HT-29 (cell line): ENCODE measurements around the gene PRSS37. TPM values are rescaled to one million over a fixed set of nuclear protein-coding genes. Genes with fewer than 3 reads are reported as not detected.
"Not testable (repeated sequence)": the region's sequence is repeated elsewhere in the genome, so short reads cannot be mapped to it uniquely, and the experiment has no call there.

Source experiments
- DNase-seq: peaks from one replicate; pipeline ENCODE4 v3.0.0-alpha.2; 2015; ENCODE audit warnings: low spot score
- total RNA-seq: library from RNA; depleted of rRNA; stranded (reverse); fragments of >200 nt; shearing (Covaris generic); gene quantifications from 2 replicates; pipeline ENCODE4 v1.2.3, GENCODE V29; 2014; rRNA removed

The PRSS37 gene, protein sequence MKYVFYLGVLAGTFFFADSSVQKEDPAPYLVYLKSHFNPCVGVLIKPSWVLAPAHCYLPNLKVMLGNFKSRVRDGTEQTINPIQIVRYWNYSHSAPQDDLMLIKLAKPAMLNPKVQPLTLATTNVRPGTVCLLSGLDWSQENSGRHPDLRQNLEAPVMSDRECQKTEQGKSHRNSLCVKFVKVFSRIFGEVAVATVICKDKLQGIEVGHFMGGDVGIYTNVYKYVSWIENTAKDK
- total RNA-seq = not detected in 2 replicates

DNA sequence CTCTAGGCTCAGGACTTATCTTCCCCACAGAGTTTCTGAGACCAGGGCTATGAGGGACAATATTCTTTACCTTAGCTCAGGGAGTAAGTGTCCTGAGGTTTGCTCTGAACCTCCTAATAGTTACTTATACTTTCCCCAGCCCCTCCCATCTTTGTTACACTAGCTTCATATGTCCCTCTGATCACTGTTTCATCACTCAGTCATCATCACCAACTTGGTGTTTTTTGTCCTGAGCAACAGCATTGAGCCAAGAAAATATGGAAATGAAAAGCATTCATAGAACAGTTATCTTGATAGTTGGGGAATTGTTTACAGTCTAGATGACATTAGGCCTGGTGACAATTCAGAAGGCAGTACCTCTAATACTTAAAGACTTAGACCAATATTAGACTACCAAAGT lies at the start of gene PRSS37:
Gene PRSS37 (minus strand): TSS at position 101 of the 400 bp plus-strand sequence. CDS start 436 bp downstream, outside the sequence.
- no peak for DNase-seq

DNA sequence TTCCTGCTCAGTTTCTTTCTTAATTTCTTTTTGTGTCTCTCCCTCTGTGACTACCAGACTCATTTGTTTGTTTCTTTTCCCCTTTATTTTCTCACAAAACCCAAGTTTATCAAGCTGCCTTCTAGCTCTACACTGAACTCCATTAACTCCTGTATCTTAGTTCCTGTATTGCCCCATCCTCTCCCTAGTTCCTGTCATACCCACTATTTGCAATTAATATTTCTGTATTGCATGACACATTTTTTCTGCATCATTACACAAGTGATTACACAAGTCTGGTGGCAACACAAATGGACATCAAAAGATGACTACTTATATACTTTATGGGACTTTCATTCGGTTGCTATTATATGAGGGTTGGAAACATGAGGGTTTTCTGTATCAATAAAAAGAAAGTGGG lies 48.0 kb upstream of the PRSS37 start:
- no peak for DNase-seq

DNA sequence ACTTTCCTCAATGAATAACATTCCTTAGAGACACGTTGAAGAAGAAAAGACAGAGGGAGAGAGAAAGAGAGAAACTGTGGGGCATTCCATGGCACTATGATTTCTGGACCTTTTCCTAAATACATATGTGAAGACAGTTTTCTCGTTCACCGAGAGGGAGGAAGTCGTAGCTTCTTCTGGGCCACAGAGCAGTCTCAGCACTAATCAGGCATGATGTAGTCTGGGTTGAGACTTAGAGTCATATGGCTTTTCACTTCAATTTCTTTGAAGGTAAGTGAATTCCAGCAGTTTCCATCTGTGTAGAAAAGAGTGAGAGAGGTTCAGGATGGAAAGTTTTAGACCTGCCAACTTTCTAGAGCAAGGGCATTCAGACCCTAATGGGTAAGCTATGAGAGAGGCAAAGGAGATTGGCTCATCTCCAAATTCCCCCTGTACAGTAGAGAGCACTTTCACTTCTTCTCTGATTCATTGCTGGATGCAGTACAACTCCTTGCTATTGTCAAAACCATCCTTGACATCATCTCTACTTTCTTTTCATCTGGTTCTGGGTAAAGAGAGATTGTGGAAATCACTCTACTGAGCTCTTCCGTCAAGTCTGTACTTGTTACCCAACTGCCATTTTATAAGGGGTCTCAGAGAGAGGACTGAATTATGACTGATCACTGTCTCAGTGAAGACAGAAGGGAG lies 43.4 kb upstream of the PRSS37 start:
- no peak for DNase-seq

DNA sequence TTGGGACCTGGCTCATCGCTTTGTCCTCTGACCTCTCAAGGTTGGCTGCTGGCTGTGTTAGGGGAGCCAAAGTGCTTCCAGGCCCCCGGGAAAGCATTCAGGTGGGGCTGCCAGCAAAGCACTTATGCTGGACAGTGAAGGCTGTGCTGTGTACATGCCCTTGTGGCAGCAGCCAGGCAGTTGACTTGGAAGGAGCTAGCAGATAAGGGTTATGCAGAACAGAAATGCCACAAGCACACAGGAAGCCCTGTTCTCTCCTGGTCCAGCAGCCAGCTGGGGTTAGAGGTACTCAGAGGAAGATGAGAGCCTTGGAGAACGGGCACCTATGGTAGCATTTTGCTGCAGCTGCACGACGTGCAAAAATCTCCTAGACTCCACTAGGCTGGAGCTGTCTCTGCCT lies 39.7 kb upstream of the PRSS37 start:
- no peak for DNase-seq

DNA sequence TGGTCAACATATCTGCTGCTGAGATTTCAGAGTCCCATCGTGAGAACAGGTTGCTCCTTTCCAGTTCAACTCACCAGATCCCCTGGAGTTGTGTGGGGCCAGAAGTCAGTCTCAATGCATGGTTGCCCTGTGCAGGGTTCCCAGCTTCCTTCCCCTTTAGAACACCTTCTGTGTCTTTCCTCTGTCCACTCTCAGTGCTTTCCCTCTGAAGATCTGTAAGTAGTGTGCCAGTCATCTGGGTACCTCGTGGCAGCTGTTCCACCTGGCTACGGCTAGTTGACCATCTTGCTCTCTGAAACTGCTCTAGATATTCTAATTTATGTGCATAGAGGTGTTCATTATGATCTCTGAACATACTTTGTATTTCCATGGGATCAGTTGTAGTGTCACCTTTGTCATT lies 36.1 kb upstream of the PRSS37 start:
- no peak for DNase-seq

DNA sequence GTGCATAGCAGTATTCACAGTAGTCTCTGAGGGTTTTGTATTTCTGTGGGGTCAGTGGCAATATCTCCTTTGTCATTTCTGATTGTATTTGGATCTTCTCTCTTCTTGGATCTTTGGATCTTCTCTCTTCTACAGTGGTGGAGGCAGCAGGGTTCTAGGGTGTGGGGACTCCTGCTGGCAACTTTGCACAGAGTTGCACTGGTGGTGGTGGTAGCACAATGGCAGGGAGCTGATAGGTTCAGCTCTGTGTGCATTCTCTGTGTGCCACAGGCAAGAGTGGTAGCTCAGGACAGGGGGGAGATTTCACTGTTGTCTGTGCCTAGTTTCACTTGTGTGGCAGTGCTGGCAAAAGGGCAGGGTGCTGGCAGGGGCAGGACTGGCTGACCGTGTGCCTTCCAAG lies 35.1 kb upstream of the PRSS37 start:
- DNase-seq = no peak

DNA sequence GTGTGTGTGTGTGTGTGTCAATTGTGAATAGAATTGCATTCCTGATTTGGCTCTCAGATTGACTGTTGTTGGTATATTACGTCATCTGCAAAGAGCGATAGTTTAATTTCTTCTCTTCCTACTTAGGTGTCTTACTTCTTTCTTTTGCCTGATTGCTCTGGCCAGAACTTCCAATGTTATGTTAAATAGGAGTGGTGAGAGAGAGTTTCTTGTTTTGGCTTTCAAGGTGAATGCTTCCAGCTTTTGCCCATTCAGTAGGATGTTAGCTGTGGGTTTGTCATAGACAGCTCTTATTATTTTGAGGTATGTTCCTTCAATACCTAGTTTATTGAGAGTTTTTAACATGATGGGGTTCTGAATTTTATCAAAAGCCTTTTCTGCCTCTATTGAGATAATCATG lies 34.2 kb upstream of the PRSS37 start:
- DNase-seq = no peak

DNA sequence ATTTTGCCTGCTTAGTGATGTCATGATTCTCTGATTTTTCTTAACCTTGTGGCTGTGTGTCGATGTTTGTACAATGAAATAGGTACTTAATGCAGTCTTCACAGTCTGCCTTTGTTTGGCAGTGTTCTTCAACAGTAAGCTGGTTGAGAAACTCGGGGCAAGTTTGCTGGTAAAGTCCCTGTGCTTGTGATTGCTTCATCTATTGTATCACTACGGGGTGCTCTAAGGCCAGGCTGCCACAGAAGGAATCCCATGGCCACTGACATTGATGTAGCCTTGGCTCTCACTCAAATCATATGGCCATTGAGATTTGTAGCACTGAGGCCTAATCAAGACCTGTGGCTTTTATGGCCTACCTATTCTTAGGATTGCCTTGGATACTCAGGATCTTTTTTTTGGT lies 33.5 kb upstream of the PRSS37 start:
- DNase-seq = no peak

DNA sequence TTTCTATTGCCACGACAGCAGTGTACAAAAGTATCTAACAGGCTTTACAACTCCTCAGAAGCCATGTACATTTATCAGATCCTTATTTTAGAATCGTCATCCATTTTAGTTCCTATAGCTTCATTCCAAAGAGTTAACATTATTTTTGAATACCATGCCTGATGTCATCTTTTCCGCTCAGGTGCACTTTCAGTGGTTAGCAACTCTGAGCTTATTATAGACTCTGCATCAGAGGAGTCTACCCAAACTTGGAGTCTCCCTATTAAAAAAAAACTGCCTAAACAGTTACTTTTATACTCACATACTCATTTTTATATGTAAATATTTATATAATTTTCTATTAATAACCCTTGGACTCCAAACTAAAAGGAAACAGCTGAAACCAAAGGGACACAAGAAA lies 31.6 kb upstream of the PRSS37 start:
- no peak for DNase-seq

DNA sequence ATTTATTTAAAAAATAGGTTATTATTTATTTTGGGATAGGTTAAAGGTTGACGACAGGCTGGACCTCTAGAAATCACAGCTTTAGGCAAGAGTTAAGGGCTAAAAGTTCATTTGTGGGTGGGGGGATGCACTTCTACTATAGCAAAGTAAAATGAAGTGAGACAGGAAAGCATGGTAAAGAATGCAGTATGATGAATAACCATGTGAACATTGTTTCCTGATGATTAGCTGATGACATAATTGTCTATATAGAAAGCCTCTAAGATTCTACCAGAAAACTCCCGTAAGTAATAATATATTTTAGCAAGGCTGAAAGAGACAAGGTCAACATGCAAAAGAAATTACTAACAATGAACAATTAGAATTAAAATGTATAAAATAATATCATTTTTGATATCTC lies 25.7 kb upstream of the PRSS37 start:
- no peak for DNase-seq

DNA sequence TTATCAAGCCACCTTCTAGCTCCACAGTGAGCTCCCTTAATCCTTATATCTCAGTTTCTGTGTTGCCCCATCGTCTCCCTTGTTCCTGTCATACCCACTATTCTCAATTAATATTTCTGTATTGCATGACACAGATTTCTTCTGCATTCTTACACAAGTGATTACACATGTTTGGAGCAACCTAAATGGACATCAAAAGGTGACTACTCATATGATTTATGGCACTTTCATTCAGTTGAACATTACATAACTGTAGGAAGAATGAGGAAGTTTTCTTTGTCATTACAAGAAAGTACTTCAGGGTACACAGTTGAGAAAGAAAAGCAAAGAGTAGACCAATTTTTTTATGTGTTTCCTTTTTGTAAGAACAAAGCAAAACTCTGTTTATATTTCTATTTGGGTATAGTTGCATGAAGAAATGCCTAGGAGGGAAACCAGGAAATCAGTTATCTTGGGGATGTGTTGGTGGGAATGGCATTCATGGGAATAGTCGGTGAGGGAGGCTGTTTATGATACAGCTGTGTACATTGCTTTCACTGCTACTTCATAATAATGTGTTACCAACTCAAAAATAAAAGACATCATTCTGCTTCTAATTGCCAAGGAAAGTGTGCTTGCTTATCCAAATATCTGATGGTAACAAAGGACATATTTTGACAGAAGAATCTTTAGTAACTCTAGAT lies 23.6 kb upstream of the PRSS37 start:
- DNase-seq = peak; percentile 3

DNA sequence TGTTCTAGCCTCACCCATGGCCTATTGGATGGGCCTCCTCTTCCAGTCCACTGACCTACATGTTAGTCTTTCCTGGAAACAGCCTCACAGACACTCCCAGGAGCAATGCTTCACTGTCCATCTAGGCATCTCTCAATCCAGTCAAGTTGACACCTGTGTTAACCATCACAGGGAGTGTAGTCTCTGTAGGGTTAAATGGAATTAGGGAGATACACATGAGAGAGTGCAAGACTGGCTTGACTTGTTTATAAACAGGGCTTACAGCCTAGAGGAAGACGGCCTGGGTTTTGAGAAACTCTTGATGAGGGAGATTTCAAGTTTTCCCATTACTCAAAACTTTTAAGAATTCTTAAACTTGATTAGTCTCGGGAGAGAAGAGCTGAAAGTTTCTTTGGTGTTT lies 18.9 kb upstream of the PRSS37 start:
- DNase-seq = no peak

DNA sequence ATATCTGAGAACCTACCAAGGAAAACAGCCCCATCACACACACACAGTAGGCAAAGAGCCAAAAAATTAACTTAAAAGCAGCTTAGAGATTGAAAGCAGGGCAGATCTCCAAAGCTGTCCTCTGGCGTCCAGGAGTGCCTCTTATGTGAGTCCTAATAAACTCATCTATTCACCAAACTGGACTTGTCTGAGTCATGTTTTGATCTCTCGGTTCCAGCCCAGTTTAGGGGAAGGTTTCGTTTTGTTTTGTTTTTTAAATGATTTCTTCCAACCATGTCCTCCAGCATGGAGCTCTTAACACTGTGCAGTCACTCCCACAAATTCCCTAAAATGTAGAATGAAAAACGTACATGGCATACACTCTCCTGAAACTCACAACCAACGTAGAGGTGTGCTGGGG lies 6.7 kb upstream of the PRSS37 start:
- DNase-seq = no peak

DNA sequence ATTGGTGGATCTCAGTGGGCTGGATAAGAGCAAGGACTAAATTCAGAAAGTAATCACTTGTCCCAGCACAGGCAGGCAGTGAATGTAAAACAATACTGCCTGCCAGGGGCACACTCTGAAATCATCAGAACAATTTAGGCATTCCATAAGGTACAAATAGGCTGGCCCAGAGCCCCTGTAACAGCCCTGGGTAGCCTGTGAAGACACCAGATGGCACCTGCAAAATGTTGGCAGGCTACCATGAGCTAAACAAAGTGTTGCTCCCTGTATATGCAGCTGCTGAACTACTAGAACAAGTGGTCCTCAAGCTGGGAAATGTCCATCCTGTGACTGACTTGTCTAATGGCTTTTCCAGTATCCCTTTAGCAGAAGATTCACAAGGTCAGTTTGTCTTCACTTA lies 3.0 kb upstream of the PRSS37 start:
- no peak for DNase-seq

DNA sequence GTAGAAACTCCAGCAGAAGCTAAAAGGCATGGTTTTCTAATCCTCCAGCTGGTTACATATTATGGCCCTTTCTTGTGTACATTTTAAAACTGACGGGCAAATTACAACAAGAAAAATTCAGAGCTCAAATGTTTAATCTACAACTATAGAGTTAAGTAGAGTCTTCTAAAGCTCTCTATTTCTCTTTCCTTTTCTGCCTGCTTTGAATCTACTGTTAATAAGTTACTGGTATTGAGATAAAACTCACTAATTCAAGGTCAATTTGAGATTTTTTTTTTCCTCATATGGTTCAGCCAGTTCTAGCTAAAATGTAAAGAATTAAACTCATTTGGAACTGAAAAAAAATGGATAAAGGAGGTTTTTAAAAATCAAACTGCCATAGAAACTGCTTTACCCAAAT lies 1.6 kb upstream of the PRSS37 start:
- DNase-seq = no peak

DNA sequence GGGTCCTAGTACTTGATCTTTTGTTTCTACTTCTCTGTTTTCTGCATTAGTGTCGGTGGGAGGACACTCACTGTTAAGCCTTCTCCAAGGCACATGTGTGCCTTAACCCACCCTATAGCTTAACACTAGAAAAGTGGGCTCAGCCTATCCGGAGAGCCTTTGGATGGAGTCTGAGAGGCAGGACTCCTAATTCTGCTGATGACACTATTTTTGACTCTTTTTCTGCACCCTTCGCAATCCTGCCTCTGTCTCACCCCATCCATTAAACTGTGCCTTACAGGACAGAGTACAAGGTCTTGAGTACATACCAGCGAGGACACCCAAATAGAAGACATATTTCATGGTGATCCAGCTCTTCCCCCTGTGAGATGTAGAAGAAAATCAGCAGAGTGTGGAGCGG lies 577 bp downstream of the PRSS37 start:
- no peak for DNase-seq

DNA sequence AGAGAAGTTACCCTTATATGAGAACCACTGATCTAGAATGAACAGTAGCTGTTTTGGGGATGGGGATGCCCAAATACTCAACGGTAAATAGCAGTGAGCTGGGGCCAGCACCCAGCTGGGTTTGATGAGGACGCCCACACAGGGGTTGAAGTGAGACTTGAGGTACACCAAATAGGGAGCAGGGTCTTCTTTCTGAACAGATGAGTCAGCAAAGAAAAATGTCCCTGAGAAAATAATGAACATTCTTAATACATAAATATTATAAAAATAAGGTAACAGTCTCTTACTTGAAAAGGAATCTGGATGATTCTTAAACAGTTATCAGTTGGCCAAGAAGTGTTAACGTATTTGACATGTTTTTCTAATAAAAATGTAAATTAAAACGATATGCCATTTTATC lies 2.0 kb downstream of the PRSS37 start:
- DNase-seq = no peak

DNA sequence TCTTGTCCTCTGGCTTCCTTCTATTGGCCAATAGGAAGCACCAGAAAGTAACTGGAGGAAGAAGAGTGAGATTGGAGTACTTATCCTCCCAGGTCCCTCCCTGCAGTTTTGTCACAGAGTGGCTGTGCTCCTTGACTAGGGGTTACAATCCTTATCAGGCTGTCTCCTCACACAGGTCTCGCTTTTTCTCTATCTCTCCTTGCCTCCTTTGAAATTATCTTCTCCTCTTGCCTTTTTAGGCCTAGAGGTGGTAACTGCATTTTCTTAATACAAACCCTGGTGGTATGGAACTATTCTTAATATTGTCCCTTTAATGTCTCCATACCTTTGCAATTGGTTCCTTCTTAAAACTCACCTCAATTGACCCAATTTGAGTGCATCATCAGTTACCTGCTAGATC lies 2.7 kb downstream of the PRSS37 start:
- DNase-seq = no peak

DNA sequence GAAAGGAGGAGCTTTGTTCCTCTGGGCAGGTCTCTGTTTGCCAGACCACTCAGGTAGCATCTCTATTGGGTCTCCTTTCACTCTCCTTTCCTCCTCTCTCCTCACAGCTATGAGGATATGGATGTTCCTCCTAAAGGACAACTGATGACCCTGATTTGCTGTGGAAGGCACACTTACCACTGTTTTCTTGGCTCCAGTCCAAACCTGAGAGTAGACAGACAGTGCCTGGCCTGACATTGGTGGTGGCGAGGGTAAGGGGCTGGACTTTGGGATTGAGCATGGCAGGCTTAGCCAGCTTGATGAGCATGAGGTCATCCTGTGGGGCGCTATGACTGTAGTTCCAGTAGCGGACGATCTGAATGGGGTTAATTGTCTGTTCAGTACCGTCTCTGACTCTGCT lies 3.6 kb downstream of the PRSS37 start:
- DNase-seq = no peak

DNA sequence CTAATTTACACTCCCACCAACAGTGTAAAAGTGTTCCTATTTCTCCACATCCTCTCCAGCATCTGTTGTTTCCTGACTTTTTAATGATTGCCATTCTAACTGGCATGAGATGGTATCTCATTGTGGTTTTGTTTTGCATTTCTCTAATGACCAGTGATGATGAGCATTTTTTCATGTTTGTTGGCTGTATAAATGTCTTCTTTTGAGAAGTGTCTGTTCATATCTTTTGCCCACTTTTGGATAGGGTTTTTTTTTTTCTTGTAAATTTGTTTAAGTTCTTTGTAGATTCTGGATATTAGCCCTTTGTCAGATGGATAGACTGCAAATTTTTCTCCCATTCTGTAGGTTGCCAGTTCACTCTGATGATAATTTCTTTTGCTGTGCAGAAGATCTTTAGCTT lies 18.9 kb downstream of the PRSS37 start:
- not testable (repeated sequence) for DNase-seq

DNA sequence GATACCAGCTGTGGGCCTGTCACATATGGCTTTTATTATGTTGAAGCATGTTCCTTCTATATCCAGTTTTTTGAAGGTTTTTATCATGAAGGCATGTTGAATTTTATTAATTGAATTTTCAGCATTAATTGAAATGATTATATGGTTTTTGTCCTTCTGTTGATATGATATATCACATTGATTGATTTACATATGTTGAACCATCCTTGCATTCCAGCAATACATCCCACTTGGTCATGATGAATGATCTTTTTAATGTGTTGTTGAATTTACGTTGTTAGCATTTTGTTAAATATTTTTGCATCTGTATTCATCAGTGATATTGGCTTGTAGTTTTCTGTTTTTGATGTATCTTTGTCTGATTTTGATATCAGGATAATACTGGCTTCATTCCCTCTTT lies 21.2 kb downstream of the PRSS37 start:
- DNase-seq = no peak

DNA sequence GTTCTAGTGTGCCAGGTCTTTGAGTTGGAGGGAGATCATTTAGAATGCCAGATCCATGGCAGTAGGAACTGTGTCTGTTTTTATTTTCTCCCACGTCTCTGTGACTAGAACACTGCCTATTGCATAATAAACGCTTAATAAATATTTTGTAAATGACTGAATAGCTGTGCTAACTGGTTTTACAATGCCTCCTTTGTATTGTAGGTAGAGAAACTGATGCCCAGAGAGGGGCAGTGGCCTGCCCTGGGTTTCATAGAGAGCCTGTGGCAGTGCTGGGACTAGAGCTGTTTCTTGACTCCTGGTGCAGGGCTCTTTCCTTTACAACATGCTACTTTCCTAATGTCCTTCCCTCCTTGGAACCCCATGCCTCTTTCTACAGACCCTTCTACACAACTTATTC lies 48.8 kb downstream of the PRSS37 start:
- DNase-seq = no peak

DNA sequence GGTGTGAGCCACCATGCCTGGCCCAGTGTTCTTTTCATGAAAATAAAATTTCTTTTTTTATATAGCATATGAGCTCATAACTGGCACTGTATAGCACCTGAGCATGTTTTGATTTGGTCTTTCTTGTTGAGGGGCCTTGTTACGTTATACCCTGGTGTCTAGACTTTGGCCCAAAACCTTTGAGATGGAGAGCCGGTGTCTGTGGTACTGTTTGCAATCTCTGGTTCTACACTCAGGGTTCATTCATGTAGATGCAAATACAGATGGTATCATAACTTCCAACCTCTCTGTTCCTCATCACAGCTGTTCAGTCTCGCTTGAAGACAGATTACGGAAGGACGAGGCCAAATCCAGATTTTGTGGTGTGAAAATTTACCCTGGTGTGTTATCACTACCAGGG lies 51.4 kb downstream of the PRSS37 start, which contains the start of gene TAS2R5:
Gene TAS2R5 (plus strand): TSS at position 301 of the 400 bp plus-strand sequence. CDS start 145 bp downstream, outside the sequence.
- DNase-seq = no peak
